ENCODE results near the gene NUDT19.
A peak's percentile ranks its signal among the peaks of the same experiment; 100 is the strongest.
"Not testable (repeated sequence)": the region's sequence is repeated elsewhere in the genome, so short reads cannot be mapped to it uniquely, and the experiment has no call there.

The NUDT19 gene

DNA sequence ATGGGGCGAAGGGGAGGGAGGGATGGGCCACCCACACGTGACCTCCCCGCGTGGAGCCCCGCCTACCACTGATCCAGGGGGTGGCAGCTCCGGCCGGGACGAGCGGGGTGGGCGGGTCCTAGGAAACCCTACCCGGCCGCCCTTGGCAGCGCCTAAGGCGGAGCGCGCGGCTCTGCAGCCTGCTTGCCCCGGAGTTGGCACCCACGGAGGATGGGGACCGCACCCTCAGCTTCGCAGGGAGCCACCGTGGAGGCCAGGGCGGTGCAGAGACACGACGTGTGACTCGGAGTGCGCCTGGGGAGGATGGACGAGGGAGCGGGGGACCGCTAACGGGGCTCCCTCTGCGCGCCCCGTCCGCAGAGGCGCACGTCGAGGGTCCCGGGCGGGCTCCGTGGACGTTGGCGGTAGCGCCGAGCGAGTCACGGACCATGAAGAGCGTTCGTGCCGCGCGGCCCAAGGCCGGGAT lies 15.9 kb upstream of the NUDT19 start, which contains the start of gene RGS9BP:
RGS9BP (plus strand) TSS at position 129 of the 466 bp plus-strand sequence. CDS start 416 bp downstream, outside the sequence.
- DNase-seq: peak; percentile 11

DNA sequence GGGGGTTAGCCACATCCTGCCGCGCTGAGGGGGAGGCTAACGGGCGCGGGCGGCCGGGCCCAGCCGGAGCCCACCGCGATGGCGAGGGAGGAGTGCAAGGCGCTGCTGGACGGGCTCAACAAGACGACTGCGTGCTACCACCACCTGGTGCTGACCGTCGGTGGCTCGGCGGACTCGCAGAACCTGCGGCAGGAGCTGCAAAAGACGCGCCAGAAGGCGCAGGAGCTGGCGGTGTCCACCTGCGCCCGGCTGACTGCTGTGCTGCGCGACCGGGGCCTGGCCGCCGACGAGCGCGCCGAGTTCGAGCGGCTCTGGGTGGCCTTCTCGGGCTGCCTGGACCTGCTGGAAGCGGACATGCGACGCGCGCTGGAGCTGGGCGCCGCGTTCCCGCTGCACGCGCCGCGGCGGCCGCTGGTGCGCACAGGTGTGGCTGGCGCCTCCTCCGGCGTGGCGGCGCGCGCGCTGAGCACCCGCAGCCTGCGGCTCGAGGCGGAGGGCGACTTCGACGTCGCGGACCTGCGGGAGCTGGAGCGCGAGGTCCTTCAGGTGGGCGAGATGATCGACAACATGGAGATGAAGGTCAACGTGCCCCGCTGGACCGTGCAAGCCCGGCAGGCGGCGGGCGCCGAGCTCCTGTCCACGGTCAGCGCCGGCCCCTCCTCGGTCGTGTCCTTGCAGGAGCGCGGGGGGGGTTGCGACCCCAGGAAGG lies 15.3 kb upstream of the NUDT19 start:
- no peak for DNase-seq

DNA sequence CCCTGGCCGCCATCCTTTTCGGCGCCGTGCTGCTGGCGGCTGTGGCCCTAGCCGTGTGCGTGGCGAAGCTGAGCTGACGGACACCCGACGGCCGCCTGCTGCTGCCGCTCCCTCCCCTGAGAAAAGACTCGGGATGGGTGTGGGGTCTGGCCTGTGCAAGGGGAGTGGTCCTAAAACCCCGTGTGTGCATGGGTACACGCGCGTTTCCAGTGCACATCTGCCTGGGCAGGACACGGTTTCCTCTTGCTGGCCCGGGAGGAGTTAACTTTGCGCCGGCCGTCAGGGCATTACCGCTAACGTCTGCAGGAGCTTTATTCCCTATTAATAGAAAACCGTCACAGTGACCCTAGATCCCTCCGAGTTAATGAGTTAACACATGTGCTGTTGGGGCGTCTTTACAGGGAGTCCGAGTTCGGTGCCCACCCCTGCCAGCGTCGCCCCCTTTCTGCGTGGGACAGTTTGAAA lies 14.7 kb upstream of the NUDT19 start:
- no peak for DNase-seq

DNA sequence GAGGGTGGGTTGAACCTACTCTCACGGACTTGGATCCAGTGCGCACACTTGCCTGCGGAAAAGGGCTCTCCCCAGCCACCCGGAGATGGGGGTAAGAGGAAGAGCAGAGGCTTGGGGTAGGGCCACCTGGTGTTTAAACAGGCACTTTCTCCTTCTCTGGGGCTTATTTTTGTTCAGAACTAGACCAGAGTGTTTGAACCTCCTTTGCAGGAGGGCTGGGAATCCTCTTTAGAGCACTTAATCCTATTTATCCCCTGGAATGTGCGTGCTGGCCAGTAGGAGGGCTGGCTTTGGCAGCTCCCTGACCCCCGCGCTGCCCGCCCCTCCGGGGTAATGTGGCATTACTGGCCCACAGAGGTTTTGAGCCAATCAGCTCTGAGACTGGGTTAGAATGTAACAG lies 14.0 kb upstream of the NUDT19 start:
- DNase-seq: no peak

DNA sequence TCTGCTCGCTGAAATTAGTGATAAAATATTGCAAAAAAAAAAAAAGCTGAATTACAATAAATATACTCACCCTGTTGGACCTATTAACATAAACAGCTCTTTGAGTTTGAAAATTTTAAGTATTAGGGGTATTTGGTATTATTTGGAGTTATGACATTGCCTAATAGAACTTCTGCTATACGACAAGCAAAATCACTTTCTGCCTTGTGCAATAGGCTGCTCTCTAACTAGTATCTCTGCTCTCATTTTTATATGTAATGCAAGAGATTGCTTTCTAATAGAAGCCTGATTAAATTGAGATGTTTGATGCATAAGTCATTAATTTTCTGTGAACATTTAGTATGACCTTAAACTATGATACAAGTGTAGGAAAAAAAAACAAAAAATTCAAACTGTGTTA lies 10.6 kb upstream of the NUDT19 start:
- DNase-seq: no peak

DNA sequence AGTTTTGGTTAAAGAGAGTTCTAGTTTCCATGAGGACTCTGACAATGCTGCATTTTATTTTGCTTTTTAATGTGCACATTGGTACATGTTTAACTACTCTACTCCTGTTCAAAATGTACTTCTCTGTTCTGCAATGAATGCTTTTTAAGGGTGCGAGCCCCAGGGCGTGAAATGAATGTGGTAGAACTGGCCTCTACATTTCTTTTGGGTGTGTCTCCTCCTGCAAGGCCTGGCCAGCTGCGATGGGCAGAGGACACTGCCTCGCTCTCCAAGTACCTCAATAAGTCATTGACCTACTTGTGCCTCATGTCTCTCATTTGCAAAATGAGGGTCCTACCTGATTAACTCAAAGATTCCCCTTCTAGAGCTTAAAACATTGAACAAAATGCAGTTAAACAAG lies 9.3 kb upstream of the NUDT19 start:
- DNase-seq: no peak

DNA sequence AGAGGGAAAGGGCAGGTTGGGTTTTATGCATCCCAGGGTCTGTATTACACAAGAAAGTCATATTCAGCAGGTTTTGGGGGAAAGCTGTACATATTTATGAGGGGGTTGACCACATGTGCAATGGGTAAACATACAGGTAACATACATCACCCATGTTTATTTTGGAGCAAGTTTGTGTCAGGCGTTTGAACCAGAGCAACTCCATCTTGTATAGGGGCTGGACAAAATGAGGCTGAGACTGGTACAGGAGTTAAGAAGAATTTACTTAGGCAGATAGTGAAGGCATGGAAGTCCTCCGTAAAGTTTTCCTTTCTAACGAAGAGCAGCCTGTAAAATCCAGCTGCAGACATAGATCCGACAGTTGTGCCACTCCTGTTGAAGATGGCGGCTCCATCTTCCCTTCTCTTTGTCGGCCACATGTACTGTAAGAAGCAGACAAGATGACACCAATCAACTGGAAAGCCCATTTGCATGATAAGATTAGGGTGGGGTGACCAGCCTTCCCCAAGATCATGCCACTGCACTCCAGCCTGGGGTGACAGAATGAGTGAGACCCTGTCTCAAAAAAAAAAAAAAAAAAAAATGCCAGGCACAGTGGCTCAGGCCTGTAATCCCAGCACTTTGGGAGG lies 4.7 kb upstream of the NUDT19 start:
- DNase-seq: no peak

DNA sequence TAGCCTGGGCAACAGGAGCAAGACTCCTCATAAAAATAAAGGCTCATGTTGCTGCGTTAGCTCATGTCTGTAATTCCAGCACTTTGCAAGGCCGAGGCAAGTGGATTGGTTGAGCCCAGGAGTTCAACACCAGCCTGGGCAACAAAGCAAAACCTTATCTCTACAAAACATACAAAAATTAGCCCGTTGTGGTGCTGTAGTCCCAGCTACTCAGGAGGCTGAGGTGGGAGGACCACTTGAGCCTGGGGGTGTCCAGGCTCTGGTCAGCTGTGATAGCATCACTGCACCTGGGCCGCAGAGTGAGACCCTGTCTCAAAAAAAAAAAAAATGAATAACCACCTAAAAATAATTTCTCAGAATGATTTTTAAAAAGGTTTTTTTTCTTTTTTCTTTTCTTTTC lies 3.9 kb upstream of the NUDT19 start:
- DNase-seq: no peak

DNA sequence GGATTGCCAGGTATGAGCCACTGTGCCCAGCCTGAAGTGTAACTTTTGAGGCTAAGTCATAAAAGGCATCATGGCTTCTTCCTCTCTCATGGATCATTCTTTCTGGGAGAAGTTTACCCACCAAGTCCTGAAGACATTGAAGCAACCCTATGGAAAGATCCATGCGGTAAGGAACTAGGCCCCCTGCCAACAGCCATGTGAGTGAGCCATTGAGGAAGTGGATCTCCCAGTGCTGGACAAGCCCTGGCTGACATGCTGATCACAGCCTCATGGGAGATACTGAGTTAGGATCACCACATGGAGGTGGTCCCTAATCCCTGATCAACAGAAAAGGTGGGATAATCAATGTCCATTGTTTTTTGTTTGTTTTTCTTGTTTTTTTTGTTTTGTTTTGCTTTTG lies 3.3 kb upstream of the NUDT19 start:
- no peak for DNase-seq

DNA sequence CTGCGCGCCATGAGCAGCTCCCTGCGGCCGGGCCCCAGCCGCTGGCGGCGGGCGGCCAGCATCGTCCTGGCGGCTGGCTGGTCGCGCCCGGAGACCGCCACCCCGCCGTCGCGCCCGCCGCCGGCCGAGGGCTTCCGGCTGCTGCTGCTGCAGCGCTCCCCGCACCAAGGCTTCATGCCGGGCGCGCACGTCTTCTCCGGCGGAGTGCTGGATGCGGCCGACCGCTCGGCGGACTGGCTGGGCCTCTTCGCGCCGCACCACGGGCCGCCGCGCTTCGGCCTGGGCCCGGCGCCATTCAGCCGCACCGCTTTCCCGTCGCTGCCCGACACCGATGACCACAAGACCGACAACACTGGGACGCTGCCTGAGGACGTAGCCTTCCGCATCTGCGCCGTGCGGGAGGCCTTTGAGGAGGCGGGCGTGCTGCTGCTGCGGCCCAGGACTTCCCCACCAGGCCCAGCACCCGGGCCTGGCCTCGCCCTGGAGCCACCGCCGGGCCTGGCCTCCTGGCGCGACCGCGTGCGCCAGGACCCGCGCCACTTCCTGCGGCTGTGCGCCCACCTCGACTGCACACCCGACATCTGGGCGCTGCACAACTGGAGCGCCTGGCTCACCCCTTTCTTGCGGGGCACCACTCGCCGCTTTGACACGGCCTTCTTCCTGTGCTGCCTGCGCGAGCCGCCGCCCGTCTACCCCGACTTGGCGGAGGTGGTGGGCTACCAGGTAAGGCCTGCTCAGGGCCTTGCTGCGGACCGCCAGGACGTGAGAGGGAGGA lies 518 bp downstream of the NUDT19 start:
- no peak for DNase-seq

DNA sequence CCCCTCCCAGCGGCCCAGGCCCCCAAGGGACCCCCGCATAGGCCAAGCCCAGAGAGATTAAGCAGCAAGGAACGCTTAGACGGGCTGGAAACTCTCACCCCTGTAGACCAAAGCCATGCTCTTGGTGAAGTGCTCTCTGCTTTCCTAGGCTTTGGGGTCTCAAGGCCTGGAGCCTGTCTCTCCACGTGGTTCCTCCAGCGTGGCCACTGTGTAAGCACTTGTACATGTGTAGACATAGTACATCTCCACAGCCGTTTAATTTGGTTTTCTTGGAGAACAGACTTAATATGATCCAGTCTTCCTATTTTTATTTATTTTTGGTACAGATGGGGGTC lies 1.1 kb downstream of the NUDT19 start:
- DNase-seq: no peak

DNA sequence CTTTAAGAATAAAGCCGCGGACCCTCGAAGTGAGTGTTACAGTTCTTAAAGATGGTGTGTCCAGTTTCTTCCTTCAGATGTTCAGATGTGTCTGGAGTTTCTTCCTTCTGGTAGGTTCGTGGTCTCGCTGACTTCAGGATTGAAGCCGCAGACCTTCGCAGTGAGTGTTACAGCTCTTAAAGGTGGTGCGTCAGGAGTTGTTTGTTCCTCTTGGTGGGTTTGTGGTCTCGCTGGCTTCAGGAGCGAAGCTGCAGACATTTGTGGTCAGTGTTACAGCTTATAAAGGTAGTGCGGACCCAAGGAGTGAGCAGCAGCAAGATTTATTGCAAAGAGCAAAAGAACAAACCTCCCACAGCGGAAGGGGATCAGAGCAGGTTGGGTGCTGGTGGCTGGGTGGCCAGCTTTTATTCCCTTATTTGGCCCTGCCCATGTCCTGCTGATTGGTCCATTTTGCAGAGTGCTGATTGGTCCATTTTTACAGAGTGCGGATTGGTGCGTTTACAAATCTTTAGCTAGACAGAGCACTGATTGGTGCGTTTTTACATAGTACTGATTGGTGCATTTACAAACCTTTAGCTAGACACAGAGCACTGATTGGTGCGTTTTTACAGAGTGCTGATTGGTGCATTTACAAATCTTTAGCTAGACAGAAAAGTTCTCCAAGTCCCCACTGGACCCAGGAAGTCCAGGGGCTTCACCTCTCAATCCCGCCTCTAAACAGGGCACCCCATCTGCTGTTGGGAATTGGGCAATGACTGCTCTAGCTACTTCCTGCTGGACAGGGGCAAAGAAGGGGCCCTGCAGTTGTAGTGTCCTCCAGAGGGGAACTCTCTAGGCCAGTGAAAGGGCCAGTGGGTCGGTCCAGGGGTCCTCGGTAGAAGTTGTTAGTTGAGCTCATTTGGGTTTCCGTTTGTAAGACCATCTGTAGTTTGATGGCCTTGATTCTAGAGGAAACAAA lies 1.8 kb downstream of the NUDT19 start:
- not testable (repeated sequence) for DNase-seq

DNA sequence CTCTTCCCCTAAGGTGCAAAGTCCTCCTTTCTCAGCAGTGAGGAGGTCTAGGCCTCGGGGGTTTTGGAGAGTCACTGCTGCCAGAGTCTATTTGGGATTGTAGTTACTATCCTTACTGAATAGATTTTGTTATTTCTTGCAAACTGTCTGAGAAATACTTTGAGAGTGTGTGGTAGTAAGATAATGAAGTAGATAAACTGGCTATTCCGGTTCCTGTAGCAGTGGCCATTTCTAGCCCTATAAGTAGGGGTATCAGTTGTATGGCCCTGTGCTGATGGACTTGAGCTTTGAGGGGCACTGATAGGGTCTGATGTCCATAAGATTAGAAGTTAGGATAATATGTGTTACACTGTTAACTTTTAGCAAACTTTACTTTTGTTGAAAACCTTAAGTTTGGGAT lies 2.7 kb downstream of the NUDT19 start:
- not testable (repeated sequence) for DNase-seq

DNA sequence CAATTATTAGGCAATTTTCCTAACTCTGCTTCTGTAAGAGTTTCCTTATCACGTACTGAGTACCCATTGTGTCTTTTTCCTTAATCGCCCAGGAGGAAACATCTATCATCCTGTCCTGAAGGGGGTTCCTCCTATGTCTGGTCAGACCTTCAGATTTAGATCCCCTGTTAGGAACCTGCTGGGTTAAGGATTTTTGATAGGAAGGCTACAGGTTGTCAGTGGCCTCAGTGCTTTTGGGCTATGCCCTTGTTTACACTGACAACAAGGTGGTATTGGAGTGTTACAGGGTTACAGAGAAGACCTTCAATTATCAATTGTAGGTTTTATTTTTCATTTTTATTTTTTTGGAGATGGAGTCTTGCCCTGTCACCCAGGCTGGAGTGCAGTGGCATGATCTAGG lies 3.2 kb downstream of the NUDT19 start:
- not testable (repeated sequence) for DNase-seq

DNA sequence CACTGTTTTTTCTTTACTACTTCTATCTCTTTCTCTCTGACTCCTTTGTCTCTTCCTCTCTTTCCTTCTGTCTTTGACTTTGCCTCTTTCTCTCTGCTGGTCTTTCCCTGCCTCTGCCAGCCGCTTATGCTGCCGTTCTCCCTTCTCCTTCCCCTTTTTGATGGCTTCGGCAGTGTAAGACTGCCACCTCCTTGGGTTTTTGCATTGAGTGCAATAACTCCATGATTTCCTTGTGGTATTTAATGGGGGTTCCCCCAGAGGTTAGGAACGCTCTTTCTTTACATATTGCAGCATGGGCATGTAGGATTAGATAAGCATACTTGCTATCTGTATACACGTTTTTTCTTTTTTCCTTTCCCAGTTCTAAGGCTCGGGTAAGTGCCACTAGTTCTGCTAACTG lies 3.9 kb downstream of the NUDT19 start:
- DNase-seq: not testable (repeated sequence)

DNA sequence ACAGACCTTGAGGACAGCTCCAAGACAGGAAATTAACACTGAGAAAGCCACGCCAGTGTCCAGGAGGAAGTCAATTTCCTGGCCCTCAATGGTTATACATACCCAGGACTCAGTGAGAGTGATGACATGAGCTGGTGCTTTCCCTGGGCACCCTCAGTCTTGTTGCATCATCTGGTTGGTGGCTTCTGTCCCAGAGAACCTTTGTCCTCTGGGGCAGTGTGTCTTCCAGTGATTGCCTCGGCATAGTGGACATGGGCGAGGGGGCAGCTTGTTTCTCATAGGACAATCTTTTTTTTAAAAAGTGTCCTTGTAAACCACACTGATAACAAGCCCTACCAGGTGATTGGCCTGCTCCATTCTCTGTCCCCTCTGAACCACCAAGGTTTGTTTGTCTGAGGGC lies 5.2 kb downstream of the NUDT19 start:
- not testable (repeated sequence) for DNase-seq

DNA sequence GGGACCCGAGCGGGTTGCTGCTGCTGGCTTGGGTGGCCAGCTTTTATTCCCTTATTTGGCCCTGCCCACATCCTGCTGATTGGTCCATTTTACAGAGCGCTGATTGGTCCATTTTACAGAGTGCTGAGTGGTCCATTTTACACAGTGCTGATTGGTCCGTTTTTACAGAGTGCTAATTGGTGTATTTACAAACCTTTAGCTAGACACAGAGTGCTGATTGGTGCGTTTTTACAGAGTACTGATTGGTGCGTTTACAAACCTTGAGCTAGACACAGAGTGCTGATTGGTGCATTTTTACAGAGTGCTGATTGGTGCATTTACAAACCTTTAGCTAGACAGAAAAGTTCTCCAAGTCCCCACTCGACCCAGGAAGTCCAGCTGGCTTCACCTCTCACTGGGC lies 8.5 kb downstream of the NUDT19 start:
- not testable (repeated sequence) for DNase-seq

DNA sequence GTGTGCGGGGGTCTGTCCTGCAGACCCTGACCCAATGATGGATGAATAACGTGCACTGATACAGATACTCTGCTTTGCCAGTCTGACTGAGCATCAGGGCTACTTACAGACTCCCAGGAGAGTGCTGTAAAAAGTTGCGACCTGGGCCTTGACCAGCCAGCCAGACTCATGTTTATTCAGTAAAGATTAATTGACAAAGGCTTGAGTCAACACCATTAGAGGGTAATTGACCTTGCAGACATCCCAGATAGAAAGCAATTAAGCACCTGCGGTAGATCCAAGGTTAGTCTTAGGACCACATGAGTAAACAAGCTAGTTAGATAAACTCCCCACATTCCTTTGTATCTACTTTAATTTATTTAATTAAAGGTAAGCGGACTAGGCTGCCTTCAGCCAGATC lies 10.4 kb downstream of the NUDT19 start:
- DNase-seq: no peak

DNA sequence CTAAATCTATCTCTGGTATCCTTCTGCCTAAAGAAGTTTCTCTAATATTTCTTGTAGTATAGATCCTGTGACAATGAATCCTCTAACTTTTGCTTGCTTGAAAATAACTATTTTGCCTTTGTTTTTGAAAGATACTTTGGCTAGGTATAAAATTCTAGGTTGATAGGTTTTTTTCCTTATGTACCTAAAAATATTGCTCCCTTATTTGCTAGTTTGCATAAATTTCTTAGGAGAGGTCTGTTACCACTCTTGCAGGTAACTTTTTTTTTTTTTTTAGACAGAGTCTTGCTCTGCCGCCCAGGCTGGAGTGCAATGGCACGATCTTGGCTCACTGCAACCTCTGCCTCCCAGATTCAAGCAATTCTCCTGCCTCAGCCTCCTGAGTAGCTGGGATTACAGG lies 12.4 kb downstream of the NUDT19 start:
- not testable (repeated sequence) for DNase-seq

DNA sequence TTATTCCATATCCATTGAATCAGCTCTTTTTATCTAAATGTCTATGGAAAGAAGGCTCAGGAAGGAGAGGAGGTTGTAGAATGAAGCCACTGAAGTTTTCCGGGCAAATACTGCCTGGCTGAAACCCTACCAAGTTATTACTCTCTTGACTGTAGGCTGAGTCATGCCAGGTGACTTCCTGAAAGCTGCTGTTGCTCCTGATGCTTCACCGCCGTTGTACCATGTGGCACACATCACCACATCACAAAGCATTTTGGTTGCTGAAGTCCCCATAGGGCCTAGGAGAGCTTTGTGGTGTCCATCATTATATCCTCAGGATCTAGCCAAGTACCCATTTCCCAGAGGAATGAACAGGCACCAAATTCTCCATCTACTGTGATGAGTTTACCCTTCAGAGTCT lies 16.8 kb downstream of the NUDT19 start:
- DNase-seq: no peak

DNA sequence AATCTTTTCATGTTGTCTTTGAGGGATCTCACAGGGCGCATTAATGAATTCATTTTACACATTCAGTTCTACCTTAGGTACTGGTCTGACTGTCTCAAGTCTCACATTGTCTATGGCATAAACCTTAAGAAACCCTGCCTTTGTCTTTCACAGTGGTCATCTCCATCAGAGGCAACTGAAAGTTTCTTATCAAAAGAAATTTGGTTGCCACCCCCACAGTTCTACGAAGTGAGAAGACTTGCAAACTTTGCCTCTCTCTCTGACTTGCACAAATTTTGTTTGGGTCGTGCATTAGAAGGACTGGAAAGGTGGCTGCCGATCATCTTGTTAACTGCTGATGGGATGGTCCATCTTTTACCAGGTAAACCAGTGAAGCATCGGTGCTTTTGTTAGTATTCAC lies 17.4 kb downstream of the NUDT19 start:
- DNase-seq: no peak

DNA sequence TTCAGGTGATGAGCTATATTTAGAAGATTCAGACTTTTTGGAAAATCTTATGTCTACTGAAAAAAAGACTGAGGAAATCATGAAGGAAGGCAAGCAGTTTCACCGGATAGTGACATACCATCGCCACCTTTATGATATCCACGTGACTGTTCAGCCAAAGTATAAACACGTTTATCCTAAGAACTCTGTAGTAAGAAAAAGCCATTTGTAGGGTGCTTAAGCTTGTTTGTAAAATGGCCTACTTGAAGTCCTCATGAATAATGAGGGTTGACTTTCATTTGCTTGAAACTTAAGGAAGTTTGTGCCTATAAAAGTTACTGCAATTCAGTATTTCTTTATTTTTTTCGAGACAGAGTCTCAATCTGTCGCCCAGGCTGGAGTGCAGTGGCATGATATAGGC lies 20.1 kb downstream of the NUDT19 start:
- DNase-seq: no peak

DNA sequence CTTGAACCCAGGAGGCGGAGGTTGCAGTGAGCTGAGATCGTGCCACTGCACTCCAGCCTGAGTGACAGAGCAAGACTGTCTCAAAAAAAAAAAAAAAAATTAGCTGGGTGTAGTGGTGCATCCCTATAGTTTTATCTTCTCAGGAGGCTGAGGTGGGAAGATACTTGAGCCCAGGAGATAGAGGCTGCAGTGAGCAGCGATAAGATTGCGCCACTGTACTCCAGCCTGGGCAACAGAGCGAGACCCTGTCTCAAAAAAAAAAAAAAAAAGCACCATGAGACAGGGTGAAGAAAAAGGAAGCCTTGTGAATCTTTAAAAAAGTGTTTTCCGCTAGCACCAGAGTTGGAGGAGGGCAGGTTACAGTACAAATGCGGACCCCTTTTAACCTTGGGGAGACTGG lies 24.6 kb downstream of the NUDT19 start:
- not testable (repeated sequence) for DNase-seq
